GM12872 (cell line): ENCODE measurements around the gene B4GALNT4.

Source experiments
- CTCF ChIP-seq: IDR thresholded peaks from 3 replicates; pipeline ENCODE4 v1.5.1; 2011; ENCODE audit warnings: low read depth, mild to moderate bottlenecking, low read length, moderate library complexity; ENCODE audit not compliant: insufficient read depth

The B4GALNT4 gene

GRCh38 chr11:355581-356458, 13.5 kb upstream of the B4GALNT4 start:
- no peak for TF ChIP-seq CTCF

GRCh38 chr11:356610-357009, 12.7 kb upstream of the B4GALNT4 start:
- TF ChIP-seq CTCF, result no peak

GRCh38 chr11:357582-357981, 11.7 kb upstream of the B4GALNT4 start:
- no peak for TF ChIP-seq CTCF

- no peak for TF ChIP-seq CTCF
These were observed 11.0 kb upstream of the B4GALNT4 start for GRCh38 chr11:358129-358800.

GRCh38 chr11:359181-359714, 10.1 kb upstream of the B4GALNT4 start:
- TF ChIP-seq CTCF, result no peak

- TF ChIP-seq CTCF, result no peak
These were observed 8.7 kb upstream of the B4GALNT4 start for GRCh38 chr11:360326-361280.
